B cell (primary cell): ENCODE data around the gene FBXO3.
"Not testable (repeated sequence)": the region's sequence is repeated elsewhere in the genome, so short reads cannot be mapped to it uniquely, and the experiment has no call there.

ENCODE experiments used
- EZH2 ChIP-seq: IDR thresholded peaks from 2 replicates; pipeline ENCODE4 v1.6.1; 2012; ENCODE audit warnings: borderline replicate concordance, low read depth, mild to moderate bottlenecking, moderate library complexity, low read length; ENCODE audit not compliant: insufficient read depth, poor library complexity, severe bottlenecking
- TF ChIP-seq, protein P1 (sequence below): fragments of 200-600 bp; IDR thresholded peaks from one replicate; pipeline ENCODE4 v1.8.0; 2022; ENCODE audit warnings: antibody characterized with exemption, mild to moderate bottlenecking

DNA sequence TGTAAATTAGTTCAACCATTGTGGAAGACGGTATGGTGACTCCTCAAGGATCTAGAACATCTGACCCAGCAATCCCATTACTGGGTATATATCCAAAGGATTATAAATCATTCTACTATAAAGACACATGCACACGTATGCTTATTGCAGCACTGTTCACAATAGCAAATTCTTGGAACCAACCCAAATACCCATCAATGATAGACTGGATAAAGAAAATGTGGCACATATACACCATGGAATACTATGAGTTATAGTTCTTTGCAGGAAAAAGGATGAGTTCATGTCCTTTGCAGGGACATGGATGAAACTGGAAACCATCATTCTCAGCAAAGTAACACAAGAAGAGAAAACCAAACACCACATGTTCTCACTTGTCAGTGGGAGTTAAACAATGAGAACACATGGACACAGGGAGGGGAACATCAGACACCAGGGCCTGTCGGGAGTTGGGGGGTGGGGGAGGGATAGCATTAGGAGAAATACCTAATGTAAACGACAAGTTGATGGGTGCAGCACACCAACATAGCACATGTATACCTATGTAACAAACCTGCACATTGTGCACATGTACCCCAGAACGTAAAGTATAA is 45.2 kb downstream of the FBXO3 start:
- TF ChIP-seq, protein P1, sequence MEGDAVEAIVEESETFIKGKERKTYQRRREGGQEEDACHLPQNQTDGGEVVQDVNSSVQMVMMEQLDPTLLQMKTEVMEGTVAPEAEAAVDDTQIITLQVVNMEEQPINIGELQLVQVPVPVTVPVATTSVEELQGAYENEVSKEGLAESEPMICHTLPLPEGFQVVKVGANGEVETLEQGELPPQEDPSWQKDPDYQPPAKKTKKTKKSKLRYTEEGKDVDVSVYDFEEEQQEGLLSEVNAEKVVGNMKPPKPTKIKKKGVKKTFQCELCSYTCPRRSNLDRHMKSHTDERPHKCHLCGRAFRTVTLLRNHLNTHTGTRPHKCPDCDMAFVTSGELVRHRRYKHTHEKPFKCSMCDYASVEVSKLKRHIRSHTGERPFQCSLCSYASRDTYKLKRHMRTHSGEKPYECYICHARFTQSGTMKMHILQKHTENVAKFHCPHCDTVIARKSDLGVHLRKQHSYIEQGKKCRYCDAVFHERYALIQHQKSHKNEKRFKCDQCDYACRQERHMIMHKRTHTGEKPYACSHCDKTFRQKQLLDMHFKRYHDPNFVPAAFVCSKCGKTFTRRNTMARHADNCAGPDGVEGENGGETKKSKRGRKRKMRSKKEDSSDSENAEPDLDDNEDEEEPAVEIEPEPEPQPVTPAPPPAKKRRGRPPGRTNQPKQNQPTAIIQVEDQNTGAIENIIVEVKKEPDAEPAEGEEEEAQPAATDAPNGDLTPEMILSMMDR = not testable (repeated sequence)
- not testable (repeated sequence) for TF ChIP-seq EZH2
